Testis (tissue), 2 donors: ENCODE measurements around the gene CCDC134.

Experiments used
- CTCF ChIP-seq, 3 experiments: fragments of 450-650 bp in 2 of 3; fragments of 200-600 bp in 1 of 3; sonication (generic) in 1 of 3; IDR thresholded peaks; one replicate each; pipeline ENCODE4 v1.5.1; 2016 to 2019; ENCODE audit warnings: antibody characterized with exemption in 3 of 3, mild to moderate bottlenecking in 2 of 3, moderate library complexity in 1 of 3
- POLR2A ChIP-seq: fragments of 450-650 bp; IDR thresholded peaks from one replicate; pipeline ENCODE4 v1.6.1; 2017; ENCODE audit warnings: antibody characterized with exemption, mild to moderate bottlenecking, moderate library complexity

GRCh38 chr22:41810022-41810421 is 9.5 kb downstream of the CCDC134 start:
- TF ChIP-seq CTCF (IDR thresholded peaks at IDR 0.05) (no peak), POLR2A (no peak)
